ENCODE results near the gene ADD1. TPM values are rescaled to one million over a fixed set of nuclear protein-coding genes. Genes with fewer than 3 reads are reported as not detected.

ADD1 gene
- total and polyA plus RNA-seq, 2 of the 13 experiments (the other 11 are each of a cell fraction or from before 2014, with no cell fraction given), result 73.9 to 122 TPM

DNA sequence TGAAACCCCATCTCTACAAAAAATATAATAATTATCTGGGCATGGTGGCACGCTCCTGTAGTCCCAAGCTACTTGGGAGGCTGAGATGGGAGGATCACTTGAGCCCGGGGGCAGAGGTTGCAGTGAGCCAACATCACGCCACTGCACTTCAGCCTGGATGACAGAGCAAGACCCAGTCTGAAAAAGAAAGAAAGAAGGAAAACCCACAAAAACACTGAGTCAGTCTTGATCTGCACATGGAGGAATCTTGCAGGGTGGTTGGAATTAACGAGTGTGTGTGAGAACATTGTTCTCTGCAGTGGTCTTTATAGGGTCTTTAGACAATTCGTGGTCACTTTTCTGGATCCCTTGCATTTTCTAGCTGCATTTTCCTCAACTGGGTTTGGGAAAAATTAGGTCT, 23.2 kb downstream of the ADD1 start:
- Histone ChIP-seq H3K27ac (ENCODE audit: extremely low read length, insufficient read depth, low read length) (peak overlapping the region; percentile 67), H3K4me3 (replicated peaks in 1 of 3; ENCODE audit: insufficient read depth in 1 of 3, low read depth in 2 of 3, low read length in 3 of 3) (no peak overlapping the region; a peak in 1 of 6 replicates), H3K4me1 (ENCODE audit: insufficient read depth, low read length) (peaks cover 96% of the 10 kb centered on the region), H3K4me2 (ENCODE audit: low read depth, low read length) (peak overlapping the region; percentile 58; the same call in 1 of the 2 replicates), H4K20me1 (ENCODE audit: insufficient read depth, low read length) (peaks cover 53% of the 10 kb centered on the region), H3K79me2 (ENCODE audit: insufficient read depth, low read length) (peaks cover 96% of the 10 kb centered on the region), H3K9ac (ENCODE audit: insufficient read depth, low read depth, low read length) (0 out of 2 replicates have a peak overlapping the region, but pooled peaks have one; percentile 7), H2AFZ (ENCODE audit: low read length) (no peak overlapping the region), H3K36me3 (replicated peaks in 1 of 2; ENCODE audit: control insufficient read depth in 1 of 2, insufficient read depth in 2 of 2, low read length in 2 of 2) (no peaks in the 10 kb centered on the region; a peak in 1 of 5 replicates), H3K27me3 (ENCODE audit: control insufficient read depth in 1 of 2, insufficient read depth in 2 of 2, low read length in 2 of 2) (no peaks in the 10 kb centered on the region), H3K9me3 (ENCODE audit: low read length) (no peaks in the 10 kb centered on the region)
- POLR2A ChIA-PET, result interaction anchor here (0.6 to 2.4 kb wide), 5 partner anchors 9 to 464 kb away, joined by 3 to 6 read pairs (median 3); no protein-coding TSS in a partner anchor
- DNase-seq (ENCODE audit: low spot score) (no peak), FAIRE-seq (no peak), ATAC-seq (no peak)
- WGBS (ENCODE audit: low lambda C conversion rate), result 90% methylated on average over 5 of the region's 5 CpGs
- no peak for TF ChIP-seq JUND (CRISPR knock-in tag; IDR thresholded peaks at IDR 0.05)
- TF ChIP-seq, protein P1, sequence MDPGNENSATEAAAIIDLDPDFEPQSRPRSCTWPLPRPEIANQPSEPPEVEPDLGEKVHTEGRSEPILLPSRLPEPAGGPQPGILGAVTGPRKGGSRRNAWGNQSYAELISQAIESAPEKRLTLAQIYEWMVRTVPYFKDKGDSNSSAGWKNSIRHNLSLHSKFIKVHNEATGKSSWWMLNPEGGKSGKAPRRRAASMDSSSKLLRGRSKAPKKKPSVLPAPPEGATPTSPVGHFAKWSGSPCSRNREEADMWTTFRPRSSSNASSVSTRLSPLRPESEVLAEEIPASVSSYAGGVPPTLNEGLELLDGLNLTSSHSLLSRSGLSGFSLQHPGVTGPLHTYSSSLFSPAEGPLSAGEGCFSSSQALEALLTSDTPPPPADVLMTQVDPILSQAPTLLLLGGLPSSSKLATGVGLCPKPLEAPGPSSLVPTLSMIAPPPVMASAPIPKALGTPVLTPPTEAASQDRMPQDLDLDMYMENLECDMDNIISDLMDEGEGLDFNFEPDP (CRISPR knock-in tag; conservative IDR thresholded peaks at IDR 0.05), result 0 out of 2 replicates have a peak, but pooled peaks have one; percentile 16
- BruUV-seq (replicated peaks), result no TSS peak
- intact Hi-C loops (cut with micrococcal nuclease; ENCODE audit: unreplicated experiment) (loop anchor here (10.0 kb wide), 2 partner anchors 68 to 112 kb away; partner anchors contain the start of gene TNIP2), in situ Hi-C loops (cut with HindIII; ENCODE audit: extremely low pct_ligation_motif_present, low pct_unique_long_range_greater_than_20kb) (no loop called here)
- CTCF ChIA-PET (ENCODE audit: low intra/inter-chr PET ratio, low total read pairs), result no interaction called here

DNA sequence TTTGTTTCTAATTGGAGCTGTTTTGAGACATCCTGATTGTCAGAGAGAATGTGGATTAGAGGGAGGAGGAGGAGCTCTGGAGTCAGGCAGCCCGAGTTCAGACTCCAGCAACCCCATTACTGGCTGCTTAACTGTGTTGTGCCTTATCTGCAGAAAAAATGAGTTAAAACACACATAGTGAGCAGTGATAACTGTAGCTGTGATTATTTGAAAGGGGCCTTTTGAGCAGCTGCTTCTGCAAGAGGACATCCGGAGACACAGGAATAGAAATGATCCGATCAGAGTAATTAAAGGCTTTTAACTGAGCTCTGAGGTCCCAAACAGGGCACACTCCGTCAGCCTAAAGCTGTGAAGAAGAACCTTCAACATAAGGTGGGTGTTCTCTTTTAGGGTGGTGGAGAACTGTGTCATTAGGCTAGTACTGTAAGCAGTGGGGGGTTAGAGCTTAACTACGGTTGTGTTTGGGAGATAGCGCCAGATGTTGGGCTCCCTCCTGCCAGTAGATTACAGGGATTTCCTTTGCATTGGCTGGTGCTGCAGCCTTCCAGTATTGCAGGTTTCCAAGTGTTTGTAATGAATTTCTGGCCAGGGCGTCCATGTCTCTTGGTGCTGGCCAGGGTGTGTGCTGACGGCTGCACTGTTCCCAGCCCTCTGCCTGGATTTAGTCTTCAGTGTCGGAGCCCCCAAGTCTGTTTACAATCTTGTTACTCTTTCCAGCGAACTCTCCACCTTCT, 24.3 kb downstream of the ADD1 start:
- no peaks in the 10 kb centered on the region; a peak in 1 of 5 replicates for H3K36me3 ChIP-seq (replicated peaks in 1 of 2; ENCODE audit: control insufficient read depth in 1 of 2, insufficient read depth in 2 of 2, low read length in 2 of 2)
- ChIA-PET POLR2A (interaction anchor here (1.7 to 2.4 kb wide), 2 partner anchors 10 to 12 kb away, joined by 4 to 6 read pairs; no protein-coding TSS in a partner anchor), CTCF (ENCODE audit: low intra/inter-chr PET ratio, low total read pairs) (no interaction called here)
- H3K9me3 ChIP-seq (ENCODE audit: low read length), result no peaks in the 10 kb centered on the region
- H3K27ac ChIP-seq (ENCODE audit: extremely low read length, insufficient read depth, low read length), result peak overlapping the region; percentile 67
- in situ Hi-C loops (cut with HindIII; ENCODE audit: extremely low pct_ligation_motif_present, low pct_unique_long_range_greater_than_20kb) (no loop called here), intact Hi-C loops (cut with micrococcal nuclease; ENCODE audit: unreplicated experiment) (loop anchor here (10.0 kb wide), 2 partner anchors 67 to 113 kb away; partner anchors contain the start of gene TNIP2)
- WGBS (ENCODE audit: low lambda C conversion rate), result 61% methylated on average over 8 of the region's 10 CpGs
- no peak overlapping the region for H2AFZ ChIP-seq (ENCODE audit: low read length)
- FAIRE-seq, result no peak
- peak; percentile 32 for DNase-seq (ENCODE audit: low spot score)
- no TSS peak for BruUV-seq (replicated peaks)
- H3K79me2 ChIP-seq (ENCODE audit: insufficient read depth, low read length), result peaks cover 95% of the 10 kb centered on the region
- peak; percentile 60 for ATAC-seq
- H3K4me3 ChIP-seq (replicated peaks in 1 of 3; ENCODE audit: insufficient read depth in 1 of 3, low read depth in 2 of 3, low read length in 3 of 3), result no peak overlapping the region
- peak overlapping the region; percentile 23 for H3K9ac ChIP-seq (ENCODE audit: insufficient read depth, low read depth, low read length)
- H3K4me2 ChIP-seq (ENCODE audit: low read depth, low read length), result peak overlapping the region; percentile 51
- H4K20me1 ChIP-seq (ENCODE audit: insufficient read depth, low read length), result peaks cover 48% of the 10 kb centered on the region
- H3K27me3 ChIP-seq (ENCODE audit: control insufficient read depth in 1 of 2, insufficient read depth in 2 of 2, low read length in 2 of 2), result no peaks in the 10 kb centered on the region
- H3K4me1 ChIP-seq (ENCODE audit: insufficient read depth, low read length), result peaks cover 89% of the 10 kb centered on the region
- TF ChIP-seq, protein P2, sequence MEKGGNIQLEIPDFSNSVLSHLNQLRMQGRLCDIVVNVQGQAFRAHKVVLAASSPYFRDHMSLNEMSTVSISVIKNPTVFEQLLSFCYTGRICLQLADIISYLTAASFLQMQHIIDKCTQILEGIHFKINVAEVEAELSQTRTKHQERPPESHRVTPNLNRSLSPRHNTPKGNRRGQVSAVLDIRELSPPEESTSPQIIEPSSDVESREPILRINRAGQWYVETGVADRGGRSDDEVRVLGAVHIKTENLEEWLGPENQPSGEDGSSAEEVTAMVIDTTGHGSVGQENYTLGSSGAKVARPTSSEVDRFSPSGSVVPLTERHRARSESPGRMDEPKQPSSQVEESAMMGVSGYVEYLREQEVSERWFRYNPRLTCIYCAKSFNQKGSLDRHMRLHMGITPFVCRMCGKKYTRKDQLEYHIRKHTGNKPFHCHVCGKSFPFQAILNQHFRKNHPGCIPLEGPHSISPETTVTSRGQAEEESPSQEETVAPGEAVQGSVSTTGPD (CRISPR knock-in tag; IDR thresholded peaks at IDR 0.05), result no peak
- TF ChIP-seq, protein P3, sequence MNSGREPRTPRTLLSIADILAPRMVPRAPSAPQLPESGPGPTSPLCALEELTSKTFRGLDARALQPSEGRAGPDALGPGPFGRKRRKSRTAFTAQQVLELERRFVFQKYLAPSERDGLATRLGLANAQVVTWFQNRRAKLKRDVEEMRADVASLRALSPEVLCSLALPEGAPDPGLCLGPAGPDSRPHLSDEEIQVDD (CRISPR knock-in tag; IDR thresholded peaks at IDR 0.05; ENCODE audit: borderline replicate concordance), result no peak
- TF ChIP-seq, protein P4, sequence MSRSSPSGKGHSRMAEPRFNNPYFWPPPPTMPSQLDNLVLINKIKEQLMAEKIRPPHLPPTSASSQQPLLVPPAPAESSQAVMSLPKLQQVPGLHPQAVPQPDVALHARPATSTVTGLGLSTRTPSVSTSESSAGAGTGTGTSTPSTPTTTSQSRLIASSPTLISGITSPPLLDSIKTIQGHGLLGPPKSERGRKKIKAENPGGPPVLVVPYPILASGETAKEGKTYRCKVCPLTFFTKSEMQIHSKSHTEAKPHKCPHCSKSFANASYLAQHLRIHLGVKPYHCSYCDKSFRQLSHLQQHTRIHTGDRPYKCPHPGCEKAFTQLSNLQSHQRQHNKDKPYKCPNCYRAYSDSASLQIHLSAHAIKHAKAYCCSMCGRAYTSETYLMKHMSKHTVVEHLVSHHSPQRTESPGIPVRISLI (CRISPR knock-in tag; IDR thresholded peaks at IDR 0.05; ENCODE audit: borderline replicate concordance), result no peak
- TF ChIP-seq ZNF773 (CRISPR knock-in tag; IDR thresholded peaks at IDR 0.05; ENCODE audit: borderline replicate concordance) (no peak), RBFOX2 (IDR thresholded peaks at IDR 0.05; ENCODE audit: low read depth, low read length) (no peak), ZNF569 (CRISPR knock-in tag; IDR thresholded peaks at IDR 0.05; ENCODE audit: borderline replicate concordance) (no peak), DNMT1 (CRISPR knock-in tag; IDR thresholded peaks at IDR 0.05) (no peak)
